Progenitor cell of endocrine pancreas (in vitro differentiated cells): ENCODE results near the gene CHRNA4. TPM values are rescaled to one million over a fixed set of nuclear protein-coding genes. Genes with fewer than 3 reads are reported as not detected.

Experiments
- DNase-seq: peaks from one replicate; pipeline ENCODE4 v3.0.0; 2021; ENCODE audit warnings: low spot score; ENCODE audit not compliant: unreplicated experiment
- H3K27ac Mint-ChIP-seq: 2 replicates; pipeline ENCODE4 v1.8.0; 2021; ENCODE audit warnings: mild to moderate bottlenecking, moderate library complexity, mixed read lengths
- H3K27me3 Mint-ChIP-seq: 2 replicates; pipeline ENCODE4 v1.8.0; 2021; ENCODE audit warnings: mixed read lengths
- H3K36me3 Mint-ChIP-seq: 2 replicates; pipeline ENCODE4 v1.8.0; 2022; ENCODE audit warnings: mixed read lengths; ENCODE audit not compliant: insufficient read depth
- H3K4me1 Mint-ChIP-seq: 2 replicates; pipeline ENCODE4 v1.8.0; 2021; ENCODE audit warnings: low read depth, mixed read lengths
- H3K4me3 Mint-ChIP-seq: 2 replicates; pipeline ENCODE4 v1.8.0; 2021; ENCODE audit warnings: low read depth, mild to moderate bottlenecking, moderate library complexity, mixed read lengths
- H3K9me3 Mint-ChIP-seq: 2 replicates; pipeline ENCODE4 v1.8.0; 2021; ENCODE audit warnings: low read depth, mixed read lengths
- total RNA-seq: library from RNA; stranded (reverse); gene quantifications from 2 replicates; pipeline ENCODE4 v1.2.1, GENCODE V29; 2021
- TF ChIP-seq, protein P1 (sequence below): fragments of 200-600 bp; sonication (generic); IDR thresholded peaks from one replicate; pipeline ENCODE4 v1.5.0; 2021; ENCODE audit warnings: antibody characterized with exemption, mild to moderate bottlenecking; ENCODE audit not compliant: unreplicated experiment

Gene CHRNA4
- total RNA-seq, 1 donor from 2014 or later, result 0.43 TPM

DNA sequence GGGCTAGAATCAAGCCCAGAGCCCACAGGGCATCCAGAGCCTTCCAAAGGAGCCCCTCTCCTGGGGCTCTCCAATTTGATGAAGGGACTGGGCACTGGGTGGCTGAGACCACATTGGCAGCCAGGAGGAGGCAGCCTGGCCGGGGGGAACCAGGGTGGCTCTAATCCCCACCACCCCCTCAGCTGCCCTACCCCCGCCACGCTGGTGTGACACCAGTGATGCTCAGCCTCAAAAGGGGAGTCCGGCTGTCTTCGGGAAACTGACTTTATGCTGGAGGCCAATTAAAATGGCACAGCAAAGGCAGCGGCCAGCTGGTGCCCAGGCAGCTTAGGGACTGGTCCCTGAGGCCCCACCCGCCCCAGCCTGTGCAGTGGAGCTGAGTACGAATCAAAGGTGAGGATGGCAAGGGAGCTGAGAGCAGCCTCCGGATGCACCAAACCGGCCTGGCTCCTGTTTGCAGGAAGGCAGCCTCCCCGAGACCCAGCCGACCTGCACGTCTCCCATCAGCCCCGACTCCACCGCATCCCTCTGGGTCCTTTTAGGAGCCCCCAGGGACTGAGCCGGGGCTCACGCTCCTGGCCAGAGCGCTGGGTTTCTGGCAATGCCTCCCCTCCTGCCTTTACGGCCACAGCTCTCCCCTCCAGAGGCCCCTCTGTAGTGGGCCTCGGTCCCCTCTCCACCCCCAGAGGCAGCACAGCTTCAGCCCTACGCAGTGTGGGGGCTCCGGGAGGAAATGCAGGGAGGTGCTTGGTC is 28.5 kb downstream of the CHRNA4 start:
- H3K4me1 Mint-ChIP-seq, result no peaks in the 10 kb centered on the region
- DNase-seq, result no peak
- H3K36me3 Mint-ChIP-seq, result no peaks in the 10 kb centered on the region
- peaks cover 25% of the 10 kb centered on the region for H3K27me3 Mint-ChIP-seq
- no peak overlapping the region for H3K4me3 Mint-ChIP-seq
- peaks cover 7% of the 10 kb centered on the region for H3K9me3 Mint-ChIP-seq
- TF ChIP-seq, protein P1, sequence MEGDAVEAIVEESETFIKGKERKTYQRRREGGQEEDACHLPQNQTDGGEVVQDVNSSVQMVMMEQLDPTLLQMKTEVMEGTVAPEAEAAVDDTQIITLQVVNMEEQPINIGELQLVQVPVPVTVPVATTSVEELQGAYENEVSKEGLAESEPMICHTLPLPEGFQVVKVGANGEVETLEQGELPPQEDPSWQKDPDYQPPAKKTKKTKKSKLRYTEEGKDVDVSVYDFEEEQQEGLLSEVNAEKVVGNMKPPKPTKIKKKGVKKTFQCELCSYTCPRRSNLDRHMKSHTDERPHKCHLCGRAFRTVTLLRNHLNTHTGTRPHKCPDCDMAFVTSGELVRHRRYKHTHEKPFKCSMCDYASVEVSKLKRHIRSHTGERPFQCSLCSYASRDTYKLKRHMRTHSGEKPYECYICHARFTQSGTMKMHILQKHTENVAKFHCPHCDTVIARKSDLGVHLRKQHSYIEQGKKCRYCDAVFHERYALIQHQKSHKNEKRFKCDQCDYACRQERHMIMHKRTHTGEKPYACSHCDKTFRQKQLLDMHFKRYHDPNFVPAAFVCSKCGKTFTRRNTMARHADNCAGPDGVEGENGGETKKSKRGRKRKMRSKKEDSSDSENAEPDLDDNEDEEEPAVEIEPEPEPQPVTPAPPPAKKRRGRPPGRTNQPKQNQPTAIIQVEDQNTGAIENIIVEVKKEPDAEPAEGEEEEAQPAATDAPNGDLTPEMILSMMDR, result no peak
- no peak overlapping the region for H3K27ac Mint-ChIP-seq

DNA sequence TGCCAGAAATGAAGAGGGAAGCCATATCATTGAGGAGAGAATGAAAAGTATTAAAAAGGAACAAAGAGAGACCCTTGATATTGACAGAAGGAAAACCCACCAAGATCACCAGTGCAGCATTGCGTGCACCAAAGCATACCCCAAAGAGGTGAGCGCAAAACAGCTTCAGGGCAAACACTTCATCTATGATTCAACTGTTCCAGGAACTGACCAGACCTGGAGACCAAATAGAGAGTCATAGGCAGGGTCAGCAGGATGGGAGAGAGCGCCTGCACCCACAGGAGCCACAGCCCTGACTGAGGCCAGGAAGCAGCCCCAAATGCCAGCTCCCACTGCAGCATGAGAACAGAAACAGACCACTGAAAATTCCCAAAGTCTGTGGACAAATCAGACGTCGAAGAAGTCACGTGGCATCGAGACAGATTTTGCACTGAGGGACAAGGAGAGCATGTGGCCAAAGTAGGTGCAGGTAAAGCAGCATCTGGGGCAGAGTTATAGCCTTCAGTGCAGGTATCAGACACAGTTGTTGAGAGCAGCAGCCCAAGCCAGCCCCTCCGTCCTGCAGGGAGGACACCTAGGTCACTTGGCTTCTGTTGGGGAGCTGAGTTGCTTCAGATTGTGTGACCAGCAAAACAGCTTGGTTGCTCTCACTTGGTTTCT is 29.3 kb downstream of the CHRNA4 start:
- no peak for DNase-seq
- TF ChIP-seq, protein P1, result no peak
- no peaks in the 10 kb centered on the region for H3K36me3 Mint-ChIP-seq
- H3K27me3 Mint-ChIP-seq, result peaks cover 18% of the 10 kb centered on the region
- peaks cover 7% of the 10 kb centered on the region for H3K9me3 Mint-ChIP-seq
- no peaks in the 10 kb centered on the region for H3K4me1 Mint-ChIP-seq
- H3K27ac Mint-ChIP-seq, result no peak overlapping the region
- no peak overlapping the region for H3K4me3 Mint-ChIP-seq

DNA sequence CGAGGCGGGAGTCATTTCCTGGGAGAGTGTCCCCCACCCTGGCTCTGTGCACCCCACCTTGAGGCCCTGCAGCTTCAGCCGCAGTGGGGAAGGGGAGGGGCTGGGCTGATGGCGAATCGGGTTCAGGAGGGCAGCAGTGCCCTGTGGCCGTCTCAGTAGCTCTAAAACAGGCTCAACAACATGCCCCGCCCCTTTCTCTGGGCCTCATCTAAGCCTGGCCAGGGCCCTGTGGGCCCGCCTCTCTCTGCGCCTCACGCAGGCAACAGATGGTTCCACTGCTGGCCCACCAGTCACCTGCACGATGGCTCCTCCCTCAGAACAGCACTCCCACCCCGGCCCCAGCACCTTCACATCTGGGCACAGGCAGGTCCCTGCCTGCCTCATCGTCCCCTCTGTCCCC is 30.2 kb downstream of the CHRNA4 start:
- Mint-ChIP-seq H3K4me1 (no peaks in the 10 kb centered on the region), H3K27me3 (peaks cover 14% of the 10 kb centered on the region), H3K27ac (no peak overlapping the region), H3K9me3 (peaks cover 7% of the 10 kb centered on the region), H3K4me3 (no peak overlapping the region), H3K36me3 (no peaks in the 10 kb centered on the region)
- no peak for DNase-seq
- TF ChIP-seq, protein P1, result no peak

DNA sequence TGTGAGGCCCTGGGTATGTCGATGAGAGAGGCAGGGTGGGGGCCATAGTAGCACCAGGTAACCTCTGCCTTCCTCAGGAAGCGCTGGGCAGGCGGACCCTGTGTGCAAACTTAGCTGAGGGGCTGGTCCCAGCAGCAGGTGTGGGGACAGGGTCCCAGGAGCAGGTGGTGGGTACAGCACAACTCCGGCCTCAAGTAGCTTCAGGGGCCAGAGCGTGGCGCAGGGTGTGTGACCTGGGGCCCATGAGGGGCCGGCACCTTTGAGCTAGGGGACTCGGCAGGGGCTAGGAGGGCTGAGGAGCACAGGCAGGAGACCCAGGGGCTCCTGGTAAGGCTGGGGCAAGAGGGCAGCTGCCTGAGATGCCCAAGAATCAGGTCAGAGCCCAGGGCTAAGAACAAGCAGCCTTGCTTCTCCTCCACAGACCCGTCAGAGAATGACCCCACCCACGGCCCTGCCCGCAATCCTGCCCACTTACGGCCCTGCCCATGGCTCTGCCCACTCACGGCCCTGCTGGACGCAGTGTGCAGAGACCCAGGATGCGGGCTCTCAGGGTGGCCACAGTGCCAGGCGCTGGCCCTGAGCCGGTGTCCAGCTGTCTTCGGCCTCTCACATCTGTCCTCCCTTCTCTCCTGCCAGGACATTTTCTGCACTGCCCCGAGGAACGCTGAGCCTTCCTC is 30.9 kb downstream of the CHRNA4 start:
- H3K9me3 Mint-ChIP-seq, result peaks cover 7% of the 10 kb centered on the region
- no peaks in the 10 kb centered on the region for H3K36me3 Mint-ChIP-seq
- H3K27ac Mint-ChIP-seq, result no peak overlapping the region
- no peak for DNase-seq
- peaks cover 9% of the 10 kb centered on the region for H3K27me3 Mint-ChIP-seq
- no peak overlapping the region for H3K4me3 Mint-ChIP-seq
- TF ChIP-seq, protein P1, result no peak
- H3K4me1 Mint-ChIP-seq, result no peaks in the 10 kb centered on the region

DNA sequence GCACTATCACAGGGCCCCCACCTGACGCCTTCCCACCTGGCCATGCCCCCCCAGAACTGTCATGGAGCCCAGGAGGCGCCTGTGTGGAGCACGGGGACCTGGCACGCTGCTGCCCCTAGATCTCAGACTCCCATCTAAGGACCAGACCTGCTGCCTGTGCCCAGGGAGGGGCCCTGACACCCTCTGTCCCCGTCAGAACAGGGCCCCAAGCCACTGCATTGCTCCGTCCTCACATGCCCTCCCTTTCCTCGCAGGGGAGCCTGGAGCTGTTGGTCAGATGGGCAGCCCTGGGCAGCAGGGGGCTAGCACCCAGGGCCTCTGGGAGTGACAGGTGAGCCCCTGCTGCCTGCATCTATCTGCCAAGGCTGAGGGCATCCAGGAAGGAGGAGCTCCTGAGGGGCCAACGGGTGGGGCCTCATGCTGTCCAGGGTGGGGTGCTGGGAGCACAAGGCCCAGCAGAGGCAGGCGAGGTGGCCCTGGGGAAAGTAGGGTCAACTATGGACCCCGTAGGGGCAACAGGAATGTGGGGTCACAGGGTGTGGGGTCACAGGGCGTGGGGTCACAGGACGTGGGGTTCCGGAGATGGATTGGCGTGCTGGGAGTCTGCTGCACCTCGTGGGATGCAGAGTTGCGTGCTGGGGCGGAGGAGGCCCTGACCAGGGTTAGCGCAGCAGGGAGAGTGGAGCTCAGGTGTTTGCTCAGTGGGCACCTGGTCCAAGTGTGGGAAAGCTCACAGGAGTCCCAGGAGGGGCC is 31.6 kb downstream of the CHRNA4 start:
- DNase-seq, result no peak
- no peaks in the 10 kb centered on the region for H3K4me1 Mint-ChIP-seq
- H3K27ac Mint-ChIP-seq, result no peak overlapping the region
- peaks cover 7% of the 10 kb centered on the region for H3K9me3 Mint-ChIP-seq
- H3K27me3 Mint-ChIP-seq, result peaks cover 9% of the 10 kb centered on the region
- TF ChIP-seq, protein P1, result no peak
- H3K4me3 Mint-ChIP-seq, result no peak overlapping the region
- no peaks in the 10 kb centered on the region for H3K36me3 Mint-ChIP-seq
